ENCODE data around the gene ARSG. TPM values are rescaled to one million over a fixed set of nuclear protein-coding genes. Genes with fewer than 3 reads are reported as not detected.

The ARSG gene
- total and polyA plus RNA-seq, 9 of the 15 experiments (the other 6 are each of a cell fraction or from before 2014, with no cell fraction given), result 1.0 to 5.6 (median 1.8) TPM

DNA sequence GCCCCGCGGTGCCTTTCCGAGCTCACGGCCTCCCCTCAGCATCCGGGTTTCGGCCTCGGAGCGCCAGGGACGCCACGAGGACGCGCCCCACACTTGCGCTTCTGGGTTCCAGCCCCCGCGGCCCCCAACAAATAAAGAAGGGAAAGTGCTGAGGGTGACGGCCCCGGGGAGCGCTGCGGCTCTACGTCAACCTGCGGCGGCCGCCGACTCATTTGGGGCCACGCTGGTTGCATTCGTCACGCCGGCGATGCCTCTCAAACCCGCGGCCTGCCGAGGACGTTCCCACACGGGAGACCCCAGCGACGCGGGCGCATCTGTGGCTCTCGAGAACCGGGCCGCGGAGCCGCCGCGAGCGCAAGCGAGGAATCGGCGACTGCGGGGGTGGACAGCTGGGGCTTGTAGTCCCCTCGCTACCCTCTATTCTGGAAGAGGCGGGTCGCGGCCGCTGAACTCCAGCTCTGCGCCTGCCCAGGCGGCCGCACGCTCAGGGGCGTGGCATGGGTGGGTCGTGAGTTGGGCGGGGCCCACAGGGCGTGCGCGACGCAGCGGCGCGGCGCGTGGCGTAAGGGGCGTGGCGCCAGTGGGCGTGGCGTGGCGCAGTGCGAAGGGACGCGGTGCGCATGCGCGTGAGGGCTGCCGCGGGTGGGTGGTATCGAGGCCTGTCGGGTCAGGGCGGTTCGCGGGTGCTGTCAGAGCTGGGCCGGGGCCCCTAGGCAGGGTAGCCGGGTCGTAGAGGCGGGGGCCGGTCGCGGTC lies 43.7 kb upstream of the ARSG start, which contains the start of gene AMZ2 (continued):
- TF ChIP-seq, protein P1, sequence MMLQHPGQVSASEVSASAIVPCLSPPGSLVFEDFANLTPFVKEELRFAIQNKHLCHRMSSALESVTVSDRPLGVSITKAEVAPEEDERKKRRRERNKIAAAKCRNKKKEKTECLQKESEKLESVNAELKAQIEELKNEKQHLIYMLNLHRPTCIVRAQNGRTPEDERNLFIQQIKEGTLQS (IDR thresholded peaks at IDR 0.05), result no peak
- TF ChIP-seq, protein P1 (CRISPR knock-in tag; conservative IDR thresholded peaks at IDR 0.05), result no peak
- no peak for TF ChIP-seq ZFP36 (IDR thresholded peaks at IDR 0.05; ENCODE audit: low read depth, low read length, partially characterized antibody)
- TF ChIP-seq SNIP1 (IDR thresholded peaks at IDR 0.05; ENCODE audit: low read depth), result no peak
- no peak for TF ChIP-seq FOXM1 (IDR thresholded peaks at IDR 0.05; ENCODE audit: low read depth)
- 0 out of 2 replicates have a peak, but pooled peaks have one; percentile 6 for TF ChIP-seq FOXM1 (CRISPR knock-in tag; IDR thresholded peaks at IDR 0.05; ENCODE audit: low read depth)
- TF ChIP-seq, protein P2, sequence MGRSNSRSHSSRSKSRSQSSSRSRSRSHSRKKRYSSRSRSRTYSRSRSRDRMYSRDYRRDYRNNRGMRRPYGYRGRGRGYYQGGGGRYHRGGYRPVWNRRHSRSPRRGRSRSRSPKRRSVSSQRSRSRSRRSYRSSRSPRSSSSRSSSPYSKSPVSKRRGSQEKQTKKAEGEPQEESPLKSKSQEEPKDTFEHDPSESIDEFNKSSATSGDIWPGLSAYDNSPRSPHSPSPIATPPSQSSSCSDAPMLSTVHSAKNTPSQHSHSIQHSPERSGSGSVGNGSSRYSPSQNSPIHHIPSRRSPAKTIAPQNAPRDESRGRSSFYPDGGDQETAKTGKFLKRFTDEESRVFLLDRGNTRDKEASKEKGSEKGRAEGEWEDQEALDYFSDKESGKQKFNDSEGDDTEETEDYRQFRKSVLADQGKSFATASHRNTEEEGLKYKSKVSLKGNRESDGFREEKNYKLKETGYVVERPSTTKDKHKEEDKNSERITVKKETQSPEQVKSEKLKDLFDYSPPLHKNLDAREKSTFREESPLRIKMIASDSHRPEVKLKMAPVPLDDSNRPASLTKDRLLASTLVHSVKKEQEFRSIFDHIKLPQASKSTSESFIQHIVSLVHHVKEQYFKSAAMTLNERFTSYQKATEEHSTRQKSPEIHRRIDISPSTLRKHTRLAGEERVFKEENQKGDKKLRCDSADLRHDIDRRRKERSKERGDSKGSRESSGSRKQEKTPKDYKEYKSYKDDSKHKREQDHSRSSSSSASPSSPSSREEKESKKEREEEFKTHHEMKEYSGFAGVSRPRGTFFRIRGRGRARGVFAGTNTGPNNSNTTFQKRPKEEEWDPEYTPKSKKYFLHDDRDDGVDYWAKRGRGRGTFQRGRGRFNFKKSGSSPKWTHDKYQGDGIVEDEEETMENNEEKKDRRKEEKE (IDR thresholded peaks at IDR 0.05; ENCODE audit: borderline replicate concordance in 1 of 2, control insufficient read depth in 1 of 2, low read depth in 2 of 2, low read length in 1 of 2), result no peak
- no peak for TF ChIP-seq HSF4 (CRISPR knock-in tag; IDR thresholded peaks at IDR 0.05; ENCODE audit: borderline replicate concordance)
- TF ChIP-seq, protein P3, sequence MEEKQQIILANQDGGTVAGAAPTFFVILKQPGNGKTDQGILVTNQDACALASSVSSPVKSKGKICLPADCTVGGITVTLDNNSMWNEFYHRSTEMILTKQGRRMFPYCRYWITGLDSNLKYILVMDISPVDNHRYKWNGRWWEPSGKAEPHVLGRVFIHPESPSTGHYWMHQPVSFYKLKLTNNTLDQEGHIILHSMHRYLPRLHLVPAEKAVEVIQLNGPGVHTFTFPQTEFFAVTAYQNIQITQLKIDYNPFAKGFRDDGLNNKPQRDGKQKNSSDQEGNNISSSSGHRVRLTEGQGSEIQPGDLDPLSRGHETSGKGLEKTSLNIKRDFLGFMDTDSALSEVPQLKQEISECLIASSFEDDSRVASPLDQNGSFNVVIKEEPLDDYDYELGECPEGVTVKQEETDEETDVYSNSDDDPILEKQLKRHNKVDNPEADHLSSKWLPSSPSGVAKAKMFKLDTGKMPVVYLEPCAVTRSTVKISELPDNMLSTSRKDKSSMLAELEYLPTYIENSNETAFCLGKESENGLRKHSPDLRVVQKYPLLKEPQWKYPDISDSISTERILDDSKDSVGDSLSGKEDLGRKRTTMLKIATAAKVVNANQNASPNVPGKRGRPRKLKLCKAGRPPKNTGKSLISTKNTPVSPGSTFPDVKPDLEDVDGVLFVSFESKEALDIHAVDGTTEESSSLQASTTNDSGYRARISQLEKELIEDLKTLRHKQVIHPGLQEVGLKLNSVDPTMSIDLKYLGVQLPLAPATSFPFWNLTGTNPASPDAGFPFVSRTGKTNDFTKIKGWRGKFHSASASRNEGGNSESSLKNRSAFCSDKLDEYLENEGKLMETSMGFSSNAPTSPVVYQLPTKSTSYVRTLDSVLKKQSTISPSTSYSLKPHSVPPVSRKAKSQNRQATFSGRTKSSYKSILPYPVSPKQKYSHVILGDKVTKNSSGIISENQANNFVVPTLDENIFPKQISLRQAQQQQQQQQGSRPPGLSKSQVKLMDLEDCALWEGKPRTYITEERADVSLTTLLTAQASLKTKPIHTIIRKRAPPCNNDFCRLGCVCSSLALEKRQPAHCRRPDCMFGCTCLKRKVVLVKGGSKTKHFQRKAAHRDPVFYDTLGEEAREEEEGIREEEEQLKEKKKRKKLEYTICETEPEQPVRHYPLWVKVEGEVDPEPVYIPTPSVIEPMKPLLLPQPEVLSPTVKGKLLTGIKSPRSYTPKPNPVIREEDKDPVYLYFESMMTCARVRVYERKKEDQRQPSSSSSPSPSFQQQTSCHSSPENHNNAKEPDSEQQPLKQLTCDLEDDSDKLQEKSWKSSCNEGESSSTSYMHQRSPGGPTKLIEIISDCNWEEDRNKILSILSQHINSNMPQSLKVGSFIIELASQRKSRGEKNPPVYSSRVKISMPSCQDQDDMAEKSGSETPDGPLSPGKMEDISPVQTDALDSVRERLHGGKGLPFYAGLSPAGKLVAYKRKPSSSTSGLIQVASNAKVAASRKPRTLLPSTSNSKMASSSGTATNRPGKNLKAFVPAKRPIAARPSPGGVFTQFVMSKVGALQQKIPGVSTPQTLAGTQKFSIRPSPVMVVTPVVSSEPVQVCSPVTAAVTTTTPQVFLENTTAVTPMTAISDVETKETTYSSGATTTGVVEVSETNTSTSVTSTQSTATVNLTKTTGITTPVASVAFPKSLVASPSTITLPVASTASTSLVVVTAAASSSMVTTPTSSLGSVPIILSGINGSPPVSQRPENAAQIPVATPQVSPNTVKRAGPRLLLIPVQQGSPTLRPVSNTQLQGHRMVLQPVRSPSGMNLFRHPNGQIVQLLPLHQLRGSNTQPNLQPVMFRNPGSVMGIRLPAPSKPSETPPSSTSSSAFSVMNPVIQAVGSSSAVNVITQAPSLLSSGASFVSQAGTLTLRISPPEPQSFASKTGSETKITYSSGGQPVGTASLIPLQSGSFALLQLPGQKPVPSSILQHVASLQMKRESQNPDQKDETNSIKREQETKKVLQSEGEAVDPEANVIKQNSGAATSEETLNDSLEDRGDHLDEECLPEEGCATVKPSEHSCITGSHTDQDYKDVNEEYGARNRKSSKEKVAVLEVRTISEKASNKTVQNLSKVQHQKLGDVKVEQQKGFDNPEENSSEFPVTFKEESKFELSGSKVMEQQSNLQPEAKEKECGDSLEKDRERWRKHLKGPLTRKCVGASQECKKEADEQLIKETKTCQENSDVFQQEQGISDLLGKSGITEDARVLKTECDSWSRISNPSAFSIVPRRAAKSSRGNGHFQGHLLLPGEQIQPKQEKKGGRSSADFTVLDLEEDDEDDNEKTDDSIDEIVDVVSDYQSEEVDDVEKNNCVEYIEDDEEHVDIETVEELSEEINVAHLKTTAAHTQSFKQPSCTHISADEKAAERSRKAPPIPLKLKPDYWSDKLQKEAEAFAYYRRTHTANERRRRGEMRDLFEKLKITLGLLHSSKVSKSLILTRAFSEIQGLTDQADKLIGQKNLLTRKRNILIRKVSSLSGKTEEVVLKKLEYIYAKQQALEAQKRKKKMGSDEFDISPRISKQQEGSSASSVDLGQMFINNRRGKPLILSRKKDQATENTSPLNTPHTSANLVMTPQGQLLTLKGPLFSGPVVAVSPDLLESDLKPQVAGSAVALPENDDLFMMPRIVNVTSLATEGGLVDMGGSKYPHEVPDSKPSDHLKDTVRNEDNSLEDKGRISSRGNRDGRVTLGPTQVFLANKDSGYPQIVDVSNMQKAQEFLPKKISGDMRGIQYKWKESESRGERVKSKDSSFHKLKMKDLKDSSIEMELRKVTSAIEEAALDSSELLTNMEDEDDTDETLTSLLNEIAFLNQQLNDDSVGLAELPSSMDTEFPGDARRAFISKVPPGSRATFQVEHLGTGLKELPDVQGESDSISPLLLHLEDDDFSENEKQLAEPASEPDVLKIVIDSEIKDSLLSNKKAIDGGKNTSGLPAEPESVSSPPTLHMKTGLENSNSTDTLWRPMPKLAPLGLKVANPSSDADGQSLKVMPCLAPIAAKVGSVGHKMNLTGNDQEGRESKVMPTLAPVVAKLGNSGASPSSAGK (IDR thresholded peaks at IDR 0.05), result peak; percentile 97
- TF ChIP-seq U2AF1 (optimal IDR thresholded peaks at IDR 0.05; ENCODE audit: low read depth, low read length), result peak; percentile 86
- TF ChIP-seq ZNF263 (CRISPR knock-in tag; IDR thresholded peaks at IDR 0.05; ENCODE audit: borderline replicate concordance), result peak; percentile 43; the same call in 1 of the 2 replicates
